ENCODE measurements around the gene SLC35D1. TPM values are rescaled to one million over a fixed set of nuclear protein-coding genes. Genes with fewer than 3 reads are reported as not detected.
"Not testable (repeated sequence)": the region's sequence is repeated elsewhere in the genome, so short reads cannot be mapped to it uniquely, and the experiment has no call there.

Gene SLC35D1
- polyA plus RNA-seq, 1 of the 3 experiments (the other 2 are of a cell fraction): 4.8 TPM

- Histone ChIP-seq H4K20me1 (ENCODE audit: insufficient read depth) (no peaks in the 10 kb centered on the region), H3F3A (replicated peaks; ENCODE audit: insufficient read depth) (no peaks in the 10 kb centered on the region), H3K9ac (no peak overlapping the region), H3K79me2 (ENCODE audit: insufficient read depth) (peaks cover 11% of the 10 kb centered on the region), H3K4me3 (ENCODE audit: low read depth in 2 of 2, low read length in 1 of 2) (no peak overlapping the region), H3K27me3 (ENCODE audit: insufficient read depth) (no peaks in the 10 kb centered on the region), H2AFZ (ENCODE audit: low read depth) (no peak overlapping the region), H3K27ac (ENCODE audit: low read depth in 2 of 2, low read length in 1 of 2) (no peak overlapping the region), H3K9me3 (no peaks in the 10 kb centered on the region; the same call in 1 of the 2 replicates), H3K36me3 (replicated peaks in 1 of 2; ENCODE audit: control insufficient read depth in 1 of 2, insufficient read depth in 2 of 2, low read length in 1 of 2) (peaks cover 70 to 85% of the 10 kb centered on the region in 2 experiments), H3K9me2 (no peaks in the 10 kb centered on the region), H3K4me2 (no peak overlapping the region), H3K4me1 (ENCODE audit: control insufficient read depth in 1 of 2, insufficient read depth in 2 of 2, low read depth in 1 of 2, low read length in 1 of 2) (no peaks in the 10 kb centered on the region; a peak in 1 of 4 replicates)
- DNase-seq: no peak
- ChIA-PET POLR2A (no interaction called here), CTCF (no interaction called here)
- 76% methylated on average over 3 of the region's 3 CpGs for WGBS (ENCODE audit: low lambda C conversion rate)
- TF ChIP-seq TAF1 (IDR thresholded peaks at IDR 0.05; ENCODE audit: borderline replicate concordance, low read depth, low read length): no peak
- TF ChIP-seq RAD21 (IDR thresholded peaks at IDR 0.05; ENCODE audit: low read length): no peak
- no peak for TF ChIP-seq REST (IDR thresholded peaks at IDR 0.05; ENCODE audit: low read depth, low read length)
- TF ChIP-seq SIN3A (IDR thresholded peaks at IDR 0.05; ENCODE audit: borderline replicate concordance, low read depth, low read length): no peak
- no peak for TF ChIP-seq MEF2A (IDR thresholded peaks at IDR 0.05; ENCODE audit: borderline replicate concordance, low read depth)
- TF ChIP-seq ZBTB33 (IDR thresholded peaks at IDR 0.05; ENCODE audit: borderline replicate concordance, low read depth): no peak
- no peak for TF ChIP-seq RFX5 (IDR thresholded peaks at IDR 0.05; ENCODE audit: low read length)
- no peak for TF ChIP-seq TCF12 (IDR thresholded peaks at IDR 0.05)
- TF ChIP-seq IRF3 (IDR thresholded peaks at IDR 0.05; ENCODE audit: low read depth, low read length): no peak
- no peak for TF ChIP-seq RXRA (IDR thresholded peaks at IDR 0.05; ENCODE audit: borderline replicate concordance, low read depth)
- no peak for TF ChIP-seq USF1 (IDR thresholded peaks at IDR 0.05; ENCODE audit: borderline replicate concordance, low read depth)
- no peak for TF ChIP-seq CTCF (IDR thresholded peaks at IDR 0.05)
- no peak for TF ChIP-seq ELF1 (IDR thresholded peaks at IDR 0.05)
Measured at GRCh38 chr1:66968574-66968973, 85.4 kb downstream of the SLC35D1 start.

GRCh38 chr1:66966188-66966873, 87.6 kb downstream of the SLC35D1 start:
- POLR2A ChIA-PET; H4K20me1 ChIP-seq (ENCODE audit: insufficient read depth); H3K27me3 ChIP-seq (ENCODE audit: insufficient read depth); H3F3A ChIP-seq (replicated peaks; ENCODE audit: insufficient read depth); H3K4me3 ChIP-seq (ENCODE audit: low read depth in 2 of 2, low read length in 1 of 2); H3K27ac ChIP-seq (ENCODE audit: low read depth in 2 of 2, low read length in 1 of 2); H3K4me1 ChIP-seq (ENCODE audit: control insufficient read depth in 1 of 2, insufficient read depth in 2 of 2, low read depth in 1 of 2, low read length in 1 of 2); H2AFZ ChIP-seq (ENCODE audit: low read depth); DNase-seq; H3K9ac ChIP-seq; H3K9me3 ChIP-seq; H3K9me2 ChIP-seq; H3K4me2 ChIP-seq: not testable (repeated sequence)
- Histone ChIP-seq H3K79me2 (ENCODE audit: insufficient read depth) (peaks cover 11% of the 10 kb centered on the region), H3K36me3 (replicated peaks in 1 of 2; ENCODE audit: control insufficient read depth in 1 of 2, insufficient read depth in 2 of 2, low read length in 1 of 2) (peaks cover 71 to 87% of the 10 kb centered on the region in 2 experiments)
- WGBS (ENCODE audit: low lambda C conversion rate): 99% methylated on average over 4 of the region's 7 CpGs
- CTCF ChIA-PET: interaction anchor here (1.7 kb wide), 1 partner anchor 30 kb away, joined by 4 read pairs; no protein-coding TSS in a partner anchor
